ENCODE results near the gene TDRD15. TPM values are rescaled to one million over a fixed set of nuclear protein-coding genes. Genes with fewer than 3 reads are reported as not detected.

Gene TDRD15
- total RNA-seq, 1 experiment from 2014 or later, result not detected

DNA sequence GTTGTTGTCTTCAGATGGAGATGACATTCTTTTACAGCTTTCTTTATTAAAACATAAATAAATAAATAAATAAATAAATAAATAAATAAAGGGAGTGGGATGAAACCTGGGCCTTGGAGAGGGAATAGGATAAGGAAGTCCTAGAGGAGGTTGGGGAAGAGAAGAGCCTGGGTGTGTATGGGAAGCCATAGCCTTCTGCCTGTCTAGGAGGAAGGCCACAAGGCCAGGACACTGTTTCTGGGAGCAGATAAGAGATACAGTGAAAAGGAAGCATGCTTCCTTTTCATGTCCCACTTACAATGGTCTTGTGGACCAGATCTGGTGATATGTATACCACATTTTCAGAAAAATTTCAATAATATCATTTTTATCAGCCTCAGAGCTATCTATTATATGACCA is 6.1 kb upstream of the TDRD15 start:
- POLR2A ChIA-PET, result no interaction called here
- TF ChIP-seq, protein P1, sequence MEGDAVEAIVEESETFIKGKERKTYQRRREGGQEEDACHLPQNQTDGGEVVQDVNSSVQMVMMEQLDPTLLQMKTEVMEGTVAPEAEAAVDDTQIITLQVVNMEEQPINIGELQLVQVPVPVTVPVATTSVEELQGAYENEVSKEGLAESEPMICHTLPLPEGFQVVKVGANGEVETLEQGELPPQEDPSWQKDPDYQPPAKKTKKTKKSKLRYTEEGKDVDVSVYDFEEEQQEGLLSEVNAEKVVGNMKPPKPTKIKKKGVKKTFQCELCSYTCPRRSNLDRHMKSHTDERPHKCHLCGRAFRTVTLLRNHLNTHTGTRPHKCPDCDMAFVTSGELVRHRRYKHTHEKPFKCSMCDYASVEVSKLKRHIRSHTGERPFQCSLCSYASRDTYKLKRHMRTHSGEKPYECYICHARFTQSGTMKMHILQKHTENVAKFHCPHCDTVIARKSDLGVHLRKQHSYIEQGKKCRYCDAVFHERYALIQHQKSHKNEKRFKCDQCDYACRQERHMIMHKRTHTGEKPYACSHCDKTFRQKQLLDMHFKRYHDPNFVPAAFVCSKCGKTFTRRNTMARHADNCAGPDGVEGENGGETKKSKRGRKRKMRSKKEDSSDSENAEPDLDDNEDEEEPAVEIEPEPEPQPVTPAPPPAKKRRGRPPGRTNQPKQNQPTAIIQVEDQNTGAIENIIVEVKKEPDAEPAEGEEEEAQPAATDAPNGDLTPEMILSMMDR (IDR thresholded peaks at IDR 0.05; ENCODE audit: unreplicated experiment), result no peak
- intact Hi-C loops (cut with micrococcal nuclease), result loop anchor here (1.0 to 5.0 kb wide), 4 partner anchors 74 to 675 kb away; no protein-coding TSS in a partner anchor
- CTCF ChIA-PET, result interaction anchor here (0.6 to 7.2 kb wide), 29 partner anchors 10 to 806 kb away, joined by 3 to 110 read pairs (median 4); partner anchors contain the start of gene APOB
- DNase-seq (ENCODE audit: unreplicated experiment), result no peak
- Mint-ChIP-seq H3K9me3 (ENCODE audit: unreplicated experiment) (no peaks in the 10 kb centered on the region), H3K27me3 (ENCODE audit: insufficient read depth, unreplicated experiment) (peaks cover 57% of the 10 kb centered on the region), H3K27ac (ENCODE audit: low read depth, unreplicated experiment) (no peak overlapping the region), H3K4me1 (ENCODE audit: insufficient read depth, unreplicated experiment) (no peaks in the 10 kb centered on the region), H3K36me3 (ENCODE audit: insufficient read depth, unreplicated experiment) (no peaks in the 10 kb centered on the region), H3K4me3 (ENCODE audit: unreplicated experiment) (no peak overlapping the region)
- BruUV-seq (replicated peaks), result no TSS peak

DNA sequence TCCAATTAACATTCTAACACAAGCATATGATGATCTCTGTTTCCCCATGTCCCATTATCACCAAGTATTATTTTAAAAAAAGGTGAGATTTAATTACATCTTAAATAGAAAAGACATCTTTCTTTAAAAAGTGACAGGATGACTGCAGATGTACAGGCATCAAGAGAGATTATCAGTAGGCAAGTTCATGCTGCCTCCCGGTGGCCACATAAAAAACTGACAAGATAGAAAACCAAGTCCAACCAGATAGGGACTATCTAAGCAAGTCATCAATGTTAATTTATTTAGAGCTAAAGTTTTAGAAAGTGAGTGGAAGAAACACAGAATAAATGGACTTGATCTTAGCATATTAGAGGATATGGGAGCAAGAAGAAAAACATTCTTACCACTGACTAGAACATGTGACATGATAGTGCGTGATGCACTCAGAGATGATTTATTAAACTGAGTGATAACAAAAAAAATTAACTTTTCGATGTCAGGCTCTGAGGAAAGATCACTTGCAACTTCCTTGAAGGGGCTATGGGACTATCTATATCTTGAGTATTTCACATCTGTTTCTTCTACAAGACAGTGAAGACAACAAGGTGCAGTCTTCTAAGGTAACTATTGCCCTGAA is 5.4 kb upstream of the TDRD15 start:
- Mint-ChIP-seq H3K27ac (ENCODE audit: low read depth, unreplicated experiment) (no peak overlapping the region), H3K9me3 (ENCODE audit: unreplicated experiment) (no peaks in the 10 kb centered on the region), H3K27me3 (ENCODE audit: insufficient read depth, unreplicated experiment) (peaks cover 57% of the 10 kb centered on the region), H3K4me1 (ENCODE audit: insufficient read depth, unreplicated experiment) (no peaks in the 10 kb centered on the region), H3K4me3 (ENCODE audit: unreplicated experiment) (no peak overlapping the region), H3K36me3 (ENCODE audit: insufficient read depth, unreplicated experiment) (no peaks in the 10 kb centered on the region)
- DNase-seq (ENCODE audit: unreplicated experiment), result peak; percentile 40
- ChIA-PET POLR2A (interaction anchor here (0.6 kb wide), 1 partner anchor 296 kb away, joined by 4 read pairs; no protein-coding TSS in a partner anchor), CTCF (interaction anchor here (0.6 to 7.2 kb wide), 24 partner anchors 11 to 462 kb away, joined by 3 to 110 read pairs (median 3); partner anchors contain the start of gene APOB)
- intact Hi-C loops (cut with micrococcal nuclease), result loop anchor here (1.0 to 5.0 kb wide), 4 partner anchors 75 to 676 kb away; no protein-coding TSS in a partner anchor
- TF ChIP-seq, protein P1 (IDR thresholded peaks at IDR 0.05; ENCODE audit: unreplicated experiment), result peak; percentile 49
- no TSS peak for BruUV-seq (replicated peaks)

DNA sequence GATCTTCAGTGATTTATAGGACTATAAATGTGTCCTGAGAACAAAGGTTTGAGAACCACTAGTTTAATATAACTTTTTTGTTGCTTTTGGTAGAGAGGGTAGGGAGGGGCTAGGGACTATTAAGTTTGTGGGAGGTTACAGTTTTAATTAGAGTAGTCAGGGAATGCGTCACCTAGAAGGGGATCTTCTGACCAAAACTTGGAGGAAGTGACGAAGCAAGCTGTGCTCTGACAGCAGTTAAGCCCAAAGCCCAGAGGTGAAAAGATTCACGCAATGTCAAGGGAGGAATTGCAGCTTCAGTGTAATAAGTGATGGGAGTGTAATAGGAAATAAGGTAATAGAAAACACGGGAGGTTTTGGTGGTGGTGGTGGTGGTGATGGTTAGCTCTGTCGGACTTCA is 8.1 kb downstream of the TDRD15 start:
- H3K4me3 Mint-ChIP-seq (ENCODE audit: unreplicated experiment), result no peak overlapping the region

DNA sequence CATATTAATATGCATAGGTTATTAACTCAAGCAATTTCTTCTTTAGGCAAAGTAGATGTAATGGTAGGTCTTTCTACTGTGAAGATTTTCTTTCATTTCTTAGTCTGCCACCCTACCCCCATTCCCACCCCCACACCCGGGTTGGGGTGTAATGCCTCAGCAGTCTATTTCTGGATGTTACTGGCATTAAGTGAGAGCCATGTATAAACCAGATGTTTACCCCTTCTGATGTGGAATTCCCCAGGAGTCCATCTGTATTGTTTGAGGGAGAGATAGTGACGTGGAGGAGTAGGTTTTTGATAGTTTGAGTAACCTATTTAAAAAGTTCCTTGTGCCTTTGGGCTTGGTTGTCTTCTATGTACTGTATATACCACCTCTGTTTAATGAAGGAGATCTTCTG is 11.8 kb downstream of the TDRD15 start:
- no peaks in the 10 kb centered on the region for H3K4me1 Mint-ChIP-seq (ENCODE audit: insufficient read depth, unreplicated experiment)
- ChIA-PET CTCF (no interaction called here), POLR2A (no interaction called here)
- peaks cover 58% of the 10 kb centered on the region for H3K27me3 Mint-ChIP-seq (ENCODE audit: insufficient read depth, unreplicated experiment)
- H3K9me3 Mint-ChIP-seq (ENCODE audit: unreplicated experiment), result no peaks in the 10 kb centered on the region
- no peak for DNase-seq (ENCODE audit: unreplicated experiment)
- H3K36me3 Mint-ChIP-seq (ENCODE audit: insufficient read depth, unreplicated experiment), result no peaks in the 10 kb centered on the region
- intact Hi-C loops (cut with micrococcal nuclease), result no loop called here
- no peak overlapping the region for H3K27ac Mint-ChIP-seq (ENCODE audit: low read depth, unreplicated experiment)
- H3K4me3 Mint-ChIP-seq (ENCODE audit: unreplicated experiment), result no peak overlapping the region
- BruUV-seq (replicated peaks), result no TSS peak
- TF ChIP-seq, protein P1 (IDR thresholded peaks at IDR 0.05; ENCODE audit: unreplicated experiment), result no peak

More for the DNA sequence above, 8.1 kb downstream of the TDRD15 start:
- intact Hi-C loops (cut with micrococcal nuclease), result no loop called here
- DNase-seq (ENCODE audit: unreplicated experiment), result no peak
- ChIA-PET POLR2A (interaction anchor here (0.6 kb wide), 1 partner anchor 462 kb away, joined by 4 read pairs; no protein-coding TSS in a partner anchor), CTCF (interaction anchor here (0.5 kb wide), 1 partner anchor 10 kb away, joined by 3 read pairs; no protein-coding TSS in a partner anchor)
- Mint-ChIP-seq H3K27me3 (ENCODE audit: insufficient read depth, unreplicated experiment) (peaks cover 38% of the 10 kb centered on the region), H3K27ac (ENCODE audit: low read depth, unreplicated experiment) (no peak overlapping the region), H3K4me1 (ENCODE audit: insufficient read depth, unreplicated experiment) (no peaks in the 10 kb centered on the region), H3K36me3 (ENCODE audit: insufficient read depth, unreplicated experiment) (no peaks in the 10 kb centered on the region), H3K9me3 (ENCODE audit: unreplicated experiment) (no peaks in the 10 kb centered on the region)
- TF ChIP-seq, protein P1 (IDR thresholded peaks at IDR 0.05; ENCODE audit: unreplicated experiment), result no peak
- no TSS peak for BruUV-seq (replicated peaks)
